ENCODE data around the gene RFX3.

Gene RFX3

GRCh38 chr9:3511551-3511950 lies 14.2 kb downstream of the RFX3 start:
- no peaks in the 10 kb centered on the region for H3K36me3 ChIP-seq (ENCODE audit: insufficient read depth, low read length)
- H3K4me3 ChIP-seq (ENCODE audit: low read length), result no peak overlapping the region
- no peaks in the 10 kb centered on the region for H3K9me3 ChIP-seq (replicated peaks; ENCODE audit: low read length)
- H3K4me2 ChIP-seq (ENCODE audit: low read length), result no peak overlapping the region
- H3K27me3 ChIP-seq (ENCODE audit: control insufficient read depth, insufficient read depth, low read length), result no peaks in the 10 kb centered on the region
- H3K4me1 ChIP-seq (ENCODE audit: control insufficient read depth, insufficient read depth, low read length), result peaks cover 7% of the 10 kb centered on the region
- no peak overlapping the region for H3K9ac ChIP-seq (ENCODE audit: low read depth, low read length)

- Histone ChIP-seq H3K4me2 (ENCODE audit: low read length) (no peak overlapping the region), H3K36me3 (ENCODE audit: insufficient read depth, low read length) (no peaks in the 10 kb centered on the region), H3K9ac (ENCODE audit: low read depth, low read length) (no peak overlapping the region), H3K4me3 (ENCODE audit: low read length) (no peak overlapping the region), H3K4me1 (ENCODE audit: control insufficient read depth, insufficient read depth, low read length) (peaks cover 7% of the 10 kb centered on the region), H3K27me3 (ENCODE audit: control insufficient read depth, insufficient read depth, low read length) (no peaks in the 10 kb centered on the region), H3K9me3 (replicated peaks; ENCODE audit: low read length) (no peaks in the 10 kb centered on the region)
These were observed 15.0 kb downstream of the RFX3 start for GRCh38 chr9:3510796-3511195.

GRCh38 chr9:3509926-3510325 lies 15.9 kb downstream of the RFX3 start:
- Histone ChIP-seq H3K4me3 (ENCODE audit: low read length) (no peak overlapping the region), H3K4me1 (ENCODE audit: control insufficient read depth, insufficient read depth, low read length) (peaks cover 7% of the 10 kb centered on the region), H3K4me2 (ENCODE audit: low read length) (no peak overlapping the region), H3K27me3 (ENCODE audit: control insufficient read depth, insufficient read depth, low read length) (no peaks in the 10 kb centered on the region), H3K9ac (ENCODE audit: low read depth, low read length) (no peak overlapping the region), H3K36me3 (ENCODE audit: insufficient read depth, low read length) (no peaks in the 10 kb centered on the region), H3K9me3 (replicated peaks; ENCODE audit: low read length) (no peaks in the 10 kb centered on the region)

GRCh38 chr9:3508521-3509291 lies 17.1 kb downstream of the RFX3 start:
- Histone ChIP-seq H3K36me3 (ENCODE audit: insufficient read depth, low read length) (no peaks in the 10 kb centered on the region), H3K4me2 (ENCODE audit: low read length) (peak overlapping the region; percentile 61), H3K9ac (ENCODE audit: low read depth, low read length) (no peak overlapping the region), H3K4me1 (ENCODE audit: control insufficient read depth, insufficient read depth, low read length) (peaks cover 7% of the 10 kb centered on the region), H3K4me3 (ENCODE audit: low read length) (no peak overlapping the region), H3K27me3 (ENCODE audit: control insufficient read depth, insufficient read depth, low read length) (no peaks in the 10 kb centered on the region), H3K9me3 (replicated peaks; ENCODE audit: low read length) (no peaks in the 10 kb centered on the region)

GRCh38 chr9:3508078-3508431 lies 17.7 kb downstream of the RFX3 start:
- H3K9me3 ChIP-seq (replicated peaks; ENCODE audit: low read length), result no peaks in the 10 kb centered on the region
- no peak overlapping the region for H3K4me2 ChIP-seq (ENCODE audit: low read length)
- no peaks in the 10 kb centered on the region for H3K27me3 ChIP-seq (ENCODE audit: control insufficient read depth, insufficient read depth, low read length)
- peaks cover 7% of the 10 kb centered on the region for H3K4me1 ChIP-seq (ENCODE audit: control insufficient read depth, insufficient read depth, low read length)
- H3K36me3 ChIP-seq (ENCODE audit: insufficient read depth, low read length), result no peaks in the 10 kb centered on the region
- H3K9ac ChIP-seq (ENCODE audit: low read depth, low read length), result no peak overlapping the region
- no peak overlapping the region for H3K4me3 ChIP-seq (ENCODE audit: low read length)

- Histone ChIP-seq H3K4me3 (ENCODE audit: low read length) (no peak overlapping the region), H3K4me1 (ENCODE audit: control insufficient read depth, insufficient read depth, low read length) (peaks cover 7% of the 10 kb centered on the region), H3K4me2 (ENCODE audit: low read length) (no peak overlapping the region), H3K9ac (ENCODE audit: low read depth, low read length) (no peak overlapping the region), H3K36me3 (ENCODE audit: insufficient read depth, low read length) (no peaks in the 10 kb centered on the region), H3K27me3 (ENCODE audit: control insufficient read depth, insufficient read depth, low read length) (no peaks in the 10 kb centered on the region), H3K9me3 (replicated peaks; ENCODE audit: low read length) (no peaks in the 10 kb centered on the region)
These were observed 18.3 kb downstream of the RFX3 start for GRCh38 chr9:3507395-3508077.

- Histone ChIP-seq H3K4me3 (ENCODE audit: low read length) (no peak overlapping the region), H3K4me2 (ENCODE audit: low read length) (no peak overlapping the region), H3K4me1 (ENCODE audit: control insufficient read depth, insufficient read depth, low read length) (peaks cover 7% of the 10 kb centered on the region), H3K27me3 (ENCODE audit: control insufficient read depth, insufficient read depth, low read length) (no peaks in the 10 kb centered on the region), H3K9me3 (replicated peaks; ENCODE audit: low read length) (no peaks in the 10 kb centered on the region), H3K9ac (ENCODE audit: low read depth, low read length) (no peak overlapping the region), H3K36me3 (ENCODE audit: insufficient read depth, low read length) (no peaks in the 10 kb centered on the region)
These were observed 19.6 kb downstream of the RFX3 start for GRCh38 chr9:3506164-3506563.

GRCh38 chr9:3502560-3503398 lies 23.0 kb downstream of the RFX3 start:
- Histone ChIP-seq H3K27me3 (ENCODE audit: control insufficient read depth, insufficient read depth, low read length) (no peaks in the 10 kb centered on the region), H3K4me3 (ENCODE audit: low read length) (no peak overlapping the region), H3K36me3 (ENCODE audit: insufficient read depth, low read length) (no peaks in the 10 kb centered on the region), H3K9ac (ENCODE audit: low read depth, low read length) (no peak overlapping the region), H3K9me3 (replicated peaks; ENCODE audit: low read length) (no peaks in the 10 kb centered on the region), H3K4me2 (ENCODE audit: low read length) (no peak overlapping the region), H3K4me1 (ENCODE audit: control insufficient read depth, insufficient read depth, low read length) (peaks cover 12% of the 10 kb centered on the region)

GRCh38 chr9:3500044-3500443 lies 25.8 kb downstream of the RFX3 start:
- Histone ChIP-seq H3K36me3 (ENCODE audit: insufficient read depth, low read length) (no peaks in the 10 kb centered on the region), H3K4me3 (ENCODE audit: low read length) (no peak overlapping the region)

GRCh38 chr9:3498691-3499090 lies 27.1 kb downstream of the RFX3 start:
- H3K27me3 ChIP-seq (ENCODE audit: control insufficient read depth, insufficient read depth, low read length), result no peaks in the 10 kb centered on the region
- H3K4me3 ChIP-seq (ENCODE audit: low read length), result no peak overlapping the region
- peak overlapping the region; percentile 44 for H3K4me2 ChIP-seq (ENCODE audit: low read length)
- H3K9ac ChIP-seq (ENCODE audit: low read depth, low read length), result peak overlapping the region; percentile 41
- H3K36me3 ChIP-seq (ENCODE audit: insufficient read depth, low read length), result no peaks in the 10 kb centered on the region
- H3K4me1 ChIP-seq (ENCODE audit: control insufficient read depth, insufficient read depth, low read length), result peaks cover 22% of the 10 kb centered on the region
- no peaks in the 10 kb centered on the region for H3K9me3 ChIP-seq (replicated peaks; ENCODE audit: low read length)

More at GRCh38 chr9:3500044-3500443, 25.8 kb downstream of the RFX3 start:
- no peak overlapping the region for H3K4me2 ChIP-seq (ENCODE audit: low read length)
- no peaks in the 10 kb centered on the region for H3K9me3 ChIP-seq (replicated peaks; ENCODE audit: low read length)
- H3K9ac ChIP-seq (ENCODE audit: low read depth, low read length), result no peak overlapping the region
- no peaks in the 10 kb centered on the region for H3K27me3 ChIP-seq (ENCODE audit: control insufficient read depth, insufficient read depth, low read length)
- peaks cover 22% of the 10 kb centered on the region for H3K4me1 ChIP-seq (ENCODE audit: control insufficient read depth, insufficient read depth, low read length)

- no peak overlapping the region for H3K4me3 ChIP-seq (ENCODE audit: low read length)
- H3K36me3 ChIP-seq (ENCODE audit: insufficient read depth, low read length), result no peaks in the 10 kb centered on the region
- peaks cover 22% of the 10 kb centered on the region for H3K4me1 ChIP-seq (ENCODE audit: control insufficient read depth, insufficient read depth, low read length)
- H3K4me2 ChIP-seq (ENCODE audit: low read length), result peak overlapping the region; percentile 32
- H3K27me3 ChIP-seq (ENCODE audit: control insufficient read depth, insufficient read depth, low read length), result no peaks in the 10 kb centered on the region
- H3K9me3 ChIP-seq (replicated peaks; ENCODE audit: low read length), result no peaks in the 10 kb centered on the region
- H3K9ac ChIP-seq (ENCODE audit: low read depth, low read length), result peak overlapping the region; percentile 41
These were observed 27.9 kb downstream of the RFX3 start for GRCh38 chr9:3497857-3498256.

Measured in skeletal muscle satellite cell (primary cell).